AG04449 (cell line): Measurements from ENCODE around the gene KCNIP1.

Experiments used
- CTCF ChIA-PET: fragments of 350-600 bp; formaldehyde crosslinking; extraction: SDS; loops from one replicate; lab custom pipeline; 2021; ENCODE audit warnings: antibody characterized with exemption; lab: Yijun Ruan, JAX
- POLR2A ChIA-PET: fragments of 400-600, 350-600 bp; formaldehyde crosslinking; extraction: SDS; loops from one replicate; lab custom pipeline; 2020; ENCODE audit warnings: antibody characterized with exemption, inconsistent platforms; lab: Yijun Ruan, JAX
- DNase-seq: peaks from one replicate; pipeline ENCODE4 v3.0.0-alpha.2; 2010; ENCODE audit warnings: low read depth, low spot score
- H3K4me3 ChIP-seq: 2 replicates; pipeline ENCODE4 v1.5.1; 2011; ENCODE audit warnings: low read depth, mild to moderate bottlenecking, control low read depth, low read length
- TF ChIP-seq, protein P1 (sequence below): IDR thresholded peaks from one replicate; pipeline ENCODE4 v1.5.1; 2011; ENCODE audit warnings: mild to moderate bottlenecking, moderate library complexity, low read length, control low read depth, inconsistent platforms; ENCODE audit not compliant: insufficient read depth; ENCODE audit errors: missing control alignments

The KCNIP1 gene

DNA sequence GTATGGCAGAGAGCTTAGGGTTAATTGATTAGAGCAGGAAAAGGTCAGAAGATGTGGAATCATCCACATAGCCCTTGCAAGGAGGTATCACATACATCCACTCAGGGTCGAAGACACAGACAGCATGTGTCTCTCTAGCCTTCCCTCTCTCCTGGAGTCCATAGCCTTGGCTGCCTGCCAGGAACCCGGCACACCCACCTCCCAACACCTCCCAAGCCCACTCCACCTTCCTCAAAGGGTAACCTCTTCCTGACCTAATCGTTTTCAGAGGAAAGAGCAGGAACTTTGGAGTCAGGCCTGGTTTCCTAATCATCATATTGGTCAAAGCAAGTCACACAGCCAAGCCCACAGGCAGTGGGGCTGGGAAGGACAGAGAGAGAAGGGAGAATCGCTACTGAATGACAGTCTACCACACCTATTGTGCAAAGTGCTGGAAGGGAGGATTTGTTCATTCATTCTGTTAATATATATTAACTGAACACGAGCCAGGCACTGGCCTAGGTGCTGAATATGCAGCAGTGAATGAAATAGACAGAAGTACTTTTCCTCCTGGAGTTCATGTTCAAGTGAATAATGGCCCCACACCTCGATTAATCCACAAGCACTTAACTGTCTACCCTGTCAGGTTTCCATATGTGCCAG, 107.8 kb downstream of the KCNIP1 start:
- ChIA-PET POLR2A (no interaction called here), CTCF (interaction anchor here (1.3 to 2.5 kb wide), 2 partner anchors 13 to 177 kb away, joined by 3 to 8 read pairs; no protein-coding TSS in a partner anchor)
- DNase-seq, result no peak
- TF ChIP-seq, protein P1, sequence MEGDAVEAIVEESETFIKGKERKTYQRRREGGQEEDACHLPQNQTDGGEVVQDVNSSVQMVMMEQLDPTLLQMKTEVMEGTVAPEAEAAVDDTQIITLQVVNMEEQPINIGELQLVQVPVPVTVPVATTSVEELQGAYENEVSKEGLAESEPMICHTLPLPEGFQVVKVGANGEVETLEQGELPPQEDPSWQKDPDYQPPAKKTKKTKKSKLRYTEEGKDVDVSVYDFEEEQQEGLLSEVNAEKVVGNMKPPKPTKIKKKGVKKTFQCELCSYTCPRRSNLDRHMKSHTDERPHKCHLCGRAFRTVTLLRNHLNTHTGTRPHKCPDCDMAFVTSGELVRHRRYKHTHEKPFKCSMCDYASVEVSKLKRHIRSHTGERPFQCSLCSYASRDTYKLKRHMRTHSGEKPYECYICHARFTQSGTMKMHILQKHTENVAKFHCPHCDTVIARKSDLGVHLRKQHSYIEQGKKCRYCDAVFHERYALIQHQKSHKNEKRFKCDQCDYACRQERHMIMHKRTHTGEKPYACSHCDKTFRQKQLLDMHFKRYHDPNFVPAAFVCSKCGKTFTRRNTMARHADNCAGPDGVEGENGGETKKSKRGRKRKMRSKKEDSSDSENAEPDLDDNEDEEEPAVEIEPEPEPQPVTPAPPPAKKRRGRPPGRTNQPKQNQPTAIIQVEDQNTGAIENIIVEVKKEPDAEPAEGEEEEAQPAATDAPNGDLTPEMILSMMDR, result no peak
- H3K4me3 ChIP-seq, result no peak overlapping the region

DNA sequence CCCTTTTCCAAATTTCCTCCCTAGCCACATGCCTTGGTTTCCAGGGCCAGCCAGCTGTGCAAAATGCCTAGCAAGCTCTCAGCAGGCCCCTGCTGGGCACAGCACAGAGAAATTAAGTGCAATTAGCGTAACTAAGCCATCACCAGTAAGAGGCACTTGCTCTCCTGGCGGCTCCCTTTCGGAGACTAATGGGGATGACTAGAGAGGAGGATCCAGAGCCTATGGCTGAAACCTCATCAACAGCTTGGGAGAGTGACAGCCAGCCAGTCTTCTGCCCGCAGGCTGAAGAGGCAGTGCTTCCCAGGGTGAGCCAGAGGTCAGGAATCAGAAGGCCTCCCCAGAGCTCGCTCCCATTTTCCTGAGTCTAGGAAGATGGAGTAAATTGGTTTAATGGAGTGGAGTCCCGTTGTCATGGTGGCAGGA, 108.4 kb downstream of the KCNIP1 start:
- TF ChIP-seq, protein P1, result no peak
- ChIA-PET POLR2A (no interaction called here), CTCF (interaction anchor here (1.3 to 2.5 kb wide), 4 partner anchors 10 to 177 kb away, joined by 3 to 8 read pairs (median 5); no protein-coding TSS in a partner anchor)
- no peak overlapping the region for H3K4me3 ChIP-seq
- DNase-seq, result no peak

DNA sequence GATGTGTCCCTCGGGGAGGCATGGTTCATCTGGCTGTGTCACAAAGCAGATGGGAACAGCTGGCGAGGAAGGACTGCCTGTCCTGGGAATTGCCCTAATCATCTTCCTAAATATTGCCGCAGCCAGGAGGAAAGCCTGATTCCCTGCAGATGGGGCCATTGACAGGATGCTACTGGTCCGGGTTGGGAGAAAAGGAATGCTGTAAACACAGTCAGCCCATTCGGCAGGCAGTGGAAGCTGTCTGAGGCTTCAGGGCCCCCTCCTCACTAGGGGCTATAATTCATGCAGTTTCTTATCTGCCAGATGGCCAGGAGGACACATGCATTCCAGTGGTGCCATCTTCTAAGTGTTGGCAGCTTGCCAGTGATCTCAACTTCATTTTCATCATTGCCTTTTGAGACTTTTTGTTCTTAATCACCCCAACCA, 110.3 kb downstream of the KCNIP1 start:
- ChIA-PET POLR2A (no interaction called here), CTCF (interaction anchor here (2.2 kb wide), 1 partner anchor 10 kb away, joined by 10 read pairs; no protein-coding TSS in a partner anchor)
- H3K4me3 ChIP-seq, result no peak overlapping the region
- DNase-seq, result no peak
- TF ChIP-seq, protein P1, result no peak

DNA sequence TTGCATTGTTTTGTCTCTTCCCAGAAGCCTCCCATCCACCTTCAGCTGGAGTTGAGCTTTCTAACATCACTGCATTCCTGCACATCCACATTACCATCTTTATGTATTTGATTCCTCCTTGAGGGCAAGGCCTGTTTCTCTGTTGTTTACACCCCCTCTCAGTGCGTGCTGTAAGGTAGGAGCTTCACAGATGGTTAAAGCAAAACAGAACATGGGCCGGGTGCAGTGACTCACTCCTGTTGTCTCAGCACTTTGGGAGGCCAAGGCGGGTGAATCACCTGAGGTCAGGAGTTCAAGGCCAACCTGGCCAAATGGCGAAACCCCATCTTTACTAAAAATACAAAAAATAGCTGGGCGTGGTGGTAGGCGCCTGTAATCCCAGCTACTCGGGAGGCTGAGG, 110.9 kb downstream of the KCNIP1 start:
- ChIA-PET CTCF (interaction anchor here (1.1 to 2.2 kb wide), 6 partner anchors 9 to 194 kb away, joined by 3 to 10 read pairs (median 4); no protein-coding TSS in a partner anchor), POLR2A (no interaction called here)
- TF ChIP-seq, protein P1, result no peak
- no peak overlapping the region for H3K4me3 ChIP-seq
- no peak for DNase-seq

DNA sequence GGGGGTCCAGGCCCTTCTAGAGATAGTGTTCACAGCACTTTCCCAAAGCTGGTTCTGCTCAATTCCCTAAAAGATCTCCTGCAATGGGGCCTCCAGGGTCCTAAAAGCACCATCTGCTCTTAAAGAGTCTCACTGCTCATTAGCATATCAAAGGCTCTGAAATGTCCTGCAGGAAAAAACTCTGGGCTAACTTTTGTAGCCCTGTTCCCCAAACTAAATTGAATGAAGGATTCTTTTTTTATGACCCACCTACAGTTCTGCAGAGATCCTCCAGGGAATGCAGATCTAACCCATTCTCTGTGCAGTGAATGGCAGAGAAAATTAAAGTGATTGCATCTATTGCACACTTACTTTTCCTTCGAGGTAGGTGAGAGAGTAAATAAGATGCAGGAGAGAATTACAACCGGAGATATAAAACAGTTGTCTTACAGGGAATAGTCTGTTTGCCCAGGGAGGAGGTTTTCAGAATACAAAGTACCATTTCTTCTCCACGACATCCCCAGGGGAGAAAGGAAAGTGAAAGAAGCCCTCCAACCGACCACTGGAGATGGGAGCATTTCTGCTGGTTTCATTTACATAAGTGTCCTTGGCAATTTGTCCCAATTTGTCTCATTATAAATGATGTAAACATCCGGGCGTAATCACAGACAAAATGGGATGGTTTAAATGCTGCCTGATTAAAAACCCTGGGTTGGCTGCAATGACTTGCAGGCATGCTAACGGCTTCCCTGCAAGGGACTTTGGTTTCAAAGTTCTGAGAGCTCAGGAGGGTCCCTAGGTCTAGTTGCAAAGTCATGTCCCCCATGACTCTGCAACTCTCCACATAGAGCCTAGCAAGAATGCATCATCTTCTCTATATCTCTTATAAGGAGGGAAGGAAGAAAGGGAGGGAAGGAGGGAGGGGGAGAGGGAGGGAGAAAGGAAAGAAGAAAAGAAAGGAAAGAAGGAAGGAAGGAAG, 114.0 kb downstream of the KCNIP1 start:
- CTCF ChIA-PET, result interaction anchor here (0.5 to 14.7 kb wide), 2 partner anchors 12 to 185 kb away, joined by 3 to 292 read pairs; no protein-coding TSS in a partner anchor
- POLR2A ChIA-PET, result no interaction called here
- DNase-seq, result no peak
- no peak overlapping the region for H3K4me3 ChIP-seq
- TF ChIP-seq, protein P1, result no peak
